ENCODE data around the gene LTA4H. TPM values are rescaled to one million over a fixed set of nuclear protein-coding genes. Genes with fewer than 3 reads are reported as not detected.

Gene LTA4H
- total RNA-seq = 10 to 100 TPM; 43.1 to 51.9 (median 48.3) TPM
- 153 TPM for total RNA-seq (2013)

DNA sequence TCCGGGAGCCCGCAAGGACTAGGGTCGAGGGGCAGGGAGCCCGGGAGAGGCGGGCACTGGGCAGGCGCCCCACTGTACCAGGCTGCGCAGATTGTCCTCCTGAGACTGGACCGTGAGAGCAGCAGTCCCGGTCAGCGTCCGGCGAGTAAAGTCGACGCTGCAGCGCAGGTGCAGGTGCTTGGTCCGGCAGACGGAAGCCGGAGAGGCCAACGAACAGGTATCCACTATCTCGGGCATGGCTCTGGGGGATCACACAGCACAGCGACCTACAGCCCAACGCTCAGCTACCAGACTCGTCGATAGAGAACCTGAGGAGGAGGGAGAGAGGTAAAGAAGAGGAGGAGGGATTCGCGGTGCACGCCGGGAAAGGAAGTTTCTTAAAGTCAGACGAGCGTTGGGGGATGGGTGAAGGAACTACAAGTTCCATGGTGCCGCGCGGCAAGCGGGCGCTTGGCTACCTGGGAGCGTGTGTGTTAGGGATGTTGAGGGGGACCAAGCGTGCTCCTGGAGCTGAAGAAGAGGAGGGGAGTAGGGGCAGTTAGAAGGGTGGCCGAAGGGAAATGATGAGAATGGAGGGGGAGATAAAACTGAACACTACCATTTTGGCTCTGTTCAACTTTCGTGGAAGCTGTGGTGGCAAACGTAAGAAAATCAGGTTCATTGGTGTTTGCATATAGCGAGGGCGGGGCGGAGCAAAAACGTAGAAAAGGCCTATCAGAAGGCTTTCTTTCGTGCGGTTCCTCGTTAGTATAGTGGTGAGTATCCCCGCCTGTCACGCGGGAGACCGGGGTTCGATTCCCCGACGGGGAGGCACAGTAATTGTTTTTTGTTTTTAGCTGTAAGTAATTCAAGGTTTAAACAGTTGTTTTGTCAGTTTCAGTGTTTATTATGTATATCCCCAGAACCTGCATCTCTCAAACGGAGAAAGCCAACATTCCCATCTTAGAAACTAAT, at the start of gene LTA4H:
Gene LTA4H (minus strand): TSS at position 305 of the 954 bp plus-strand sequence. CDS start 68 bp downstream, at position 237.
- ATAC-seq (peak; percentile 94 to 99 (median 95)), DNase-seq (peak; percentile 93 to 99)
- WGBS (ENCODE audit: insufficient coverage) = under 1% methylated on average over 54 of the region's 55 CpGs
- no peaks in the 10 kb centered on the region for H3K9me3 Mint-ChIP-seq
- Histone ChIP-seq H3K27me3 (ENCODE audit: control insufficient read depth, insufficient read depth, low read length) (no peaks in the 10 kb centered on the region), H3K27ac (ENCODE audit: low read length) (peak within 1 kb of the TSS; percentile 78), H3K9me3 (ENCODE audit: control insufficient read depth, insufficient read depth, low read length) (no peaks in the 10 kb centered on the region), H3K4me1 (ENCODE audit: control insufficient read depth, insufficient read depth, low read length) (peaks cover 8% of the 10 kb centered on the region), H3K4me3 (ENCODE audit: low read length) (peak within 1 kb of the TSS; percentile 97), H3K36me3 (ENCODE audit: control insufficient read depth, insufficient read depth, low read length) (no peaks in the 10 kb centered on the region)
- H3K27ac Mint-ChIP-seq = no peak within 1 kb of the TSS
- H3K4me1 Mint-ChIP-seq = peaks cover 0 to 14% of the 10 kb centered on the region in 2 donors
- no peak within 1 kb of the TSS for H3K4me3 Mint-ChIP-seq
- H3K27me3 Mint-ChIP-seq (ENCODE audit: low read depth in 2 of 2) = no peaks in the 10 kb centered on the region
- no peaks in the 10 kb centered on the region for H3K36me3 Mint-ChIP-seq
- TF ChIP-seq, protein P1, sequence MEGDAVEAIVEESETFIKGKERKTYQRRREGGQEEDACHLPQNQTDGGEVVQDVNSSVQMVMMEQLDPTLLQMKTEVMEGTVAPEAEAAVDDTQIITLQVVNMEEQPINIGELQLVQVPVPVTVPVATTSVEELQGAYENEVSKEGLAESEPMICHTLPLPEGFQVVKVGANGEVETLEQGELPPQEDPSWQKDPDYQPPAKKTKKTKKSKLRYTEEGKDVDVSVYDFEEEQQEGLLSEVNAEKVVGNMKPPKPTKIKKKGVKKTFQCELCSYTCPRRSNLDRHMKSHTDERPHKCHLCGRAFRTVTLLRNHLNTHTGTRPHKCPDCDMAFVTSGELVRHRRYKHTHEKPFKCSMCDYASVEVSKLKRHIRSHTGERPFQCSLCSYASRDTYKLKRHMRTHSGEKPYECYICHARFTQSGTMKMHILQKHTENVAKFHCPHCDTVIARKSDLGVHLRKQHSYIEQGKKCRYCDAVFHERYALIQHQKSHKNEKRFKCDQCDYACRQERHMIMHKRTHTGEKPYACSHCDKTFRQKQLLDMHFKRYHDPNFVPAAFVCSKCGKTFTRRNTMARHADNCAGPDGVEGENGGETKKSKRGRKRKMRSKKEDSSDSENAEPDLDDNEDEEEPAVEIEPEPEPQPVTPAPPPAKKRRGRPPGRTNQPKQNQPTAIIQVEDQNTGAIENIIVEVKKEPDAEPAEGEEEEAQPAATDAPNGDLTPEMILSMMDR (IDR thresholded peaks at IDR 0.05) = no peak
- intact Hi-C loops (cut with micrococcal nuclease) = loop anchor here (1.0 to 5.0 kb wide), 3 partner anchors 160 to 872 kb away; partner anchors contain the start of gene NEDD1

GRCh38 chr12:96084624-96085023, 49.2 kb upstream of the LTA4H start:
- no peak overlapping the region for H3K4me3 ChIP-seq (ENCODE audit: low read length)
- no peaks in the 10 kb centered on the region for H3K36me3 Mint-ChIP-seq
- no peak overlapping the region for H3K27ac ChIP-seq (ENCODE audit: low read length)
- H3K9me3 Mint-ChIP-seq = peaks cover 0 to 4% of the 10 kb centered on the region in 2 donors
- 71% methylated on average over 2 of the region's 2 CpGs for WGBS (ENCODE audit: insufficient coverage)
- no peak overlapping the region for H3K4me3 Mint-ChIP-seq
- ATAC-seq (no peak), DNase-seq (no peak)
- no peaks in the 10 kb centered on the region for H3K9me3 ChIP-seq (ENCODE audit: control insufficient read depth, insufficient read depth, low read length)
- TF ChIP-seq, protein P1 (IDR thresholded peaks at IDR 0.05) = no peak
- H3K27me3 Mint-ChIP-seq (ENCODE audit: low read depth in 2 of 2) = peaks cover 0 to 4% of the 10 kb centered on the region in 2 donors
- H3K27ac Mint-ChIP-seq = no peak overlapping the region
- H3K36me3 ChIP-seq (ENCODE audit: control insufficient read depth, insufficient read depth, low read length) = no peaks in the 10 kb centered on the region
- H3K4me1 Mint-ChIP-seq = no peaks in the 10 kb centered on the region
- no peaks in the 10 kb centered on the region for H3K4me1 ChIP-seq (ENCODE audit: control insufficient read depth, insufficient read depth, low read length)
- intact Hi-C loops (cut with micrococcal nuclease) = no loop called here
- H3K27me3 ChIP-seq (ENCODE audit: control insufficient read depth, insufficient read depth, low read length) = no peaks in the 10 kb centered on the region

- DNase-seq (no peak), ATAC-seq (no peak)
- Mint-ChIP-seq H3K27ac (no peak overlapping the region), H3K9me3 (peaks cover 0 to 4% of the 10 kb centered on the region in 2 donors), H3K4me1 (peaks cover 0 to 3% of the 10 kb centered on the region in 2 donors), H3K27me3 (ENCODE audit: low read depth in 2 of 2) (peaks cover 0 to 5% of the 10 kb centered on the region in 2 donors), H3K4me3 (no peak overlapping the region), H3K36me3 (no peaks in the 10 kb centered on the region)
- H3K27ac ChIP-seq (ENCODE audit: low read length) = no peak overlapping the region
- TF ChIP-seq, protein P1 (IDR thresholded peaks at IDR 0.05) = no peak
- no peaks in the 10 kb centered on the region for H3K4me1 ChIP-seq (ENCODE audit: control insufficient read depth, insufficient read depth, low read length)
- intact Hi-C loops (cut with micrococcal nuclease) = no loop called here
- H3K4me3 ChIP-seq (ENCODE audit: low read length) = no peak overlapping the region
- 92% methylated on average over 9 of the region's 9 CpGs for WGBS (ENCODE audit: insufficient coverage)
- H3K36me3 ChIP-seq (ENCODE audit: control insufficient read depth, insufficient read depth, low read length) = no peaks in the 10 kb centered on the region
- no peaks in the 10 kb centered on the region for H3K9me3 ChIP-seq (ENCODE audit: control insufficient read depth, insufficient read depth, low read length)
- no peaks in the 10 kb centered on the region for H3K27me3 ChIP-seq (ENCODE audit: control insufficient read depth, insufficient read depth, low read length)
Measured at GRCh38 chr12:96083020-96083719, 47.8 kb upstream of the LTA4H start.
